HG03460 (cell line): Measurements from ENCODE around the gene KRT38.
"Not testable (repeated sequence)": the region's sequence is repeated elsewhere in the genome, so short reads cannot be mapped to it uniquely, and the experiment has no call there.

ENCODE experiments used
- ATAC-seq: cut with Tn5 transposase; IDR thresholded peaks from one replicate; pipeline ENCODE4 v1.9.1; 2021; ENCODE audit not compliant: unreplicated experiment

KRT38 gene

GRCh38 chr17:41396340-41396739 lies 44.4 kb downstream of the KRT38 start:
- ATAC-seq, result no peak

GRCh38 chr17:41395611-41396010 lies 45.2 kb downstream of the KRT38 start:
- no peak for ATAC-seq

GRCh38 chr17:41395044-41395443 lies 45.7 kb downstream of the KRT38 start:
- ATAC-seq, result not testable (repeated sequence)

DNA sequence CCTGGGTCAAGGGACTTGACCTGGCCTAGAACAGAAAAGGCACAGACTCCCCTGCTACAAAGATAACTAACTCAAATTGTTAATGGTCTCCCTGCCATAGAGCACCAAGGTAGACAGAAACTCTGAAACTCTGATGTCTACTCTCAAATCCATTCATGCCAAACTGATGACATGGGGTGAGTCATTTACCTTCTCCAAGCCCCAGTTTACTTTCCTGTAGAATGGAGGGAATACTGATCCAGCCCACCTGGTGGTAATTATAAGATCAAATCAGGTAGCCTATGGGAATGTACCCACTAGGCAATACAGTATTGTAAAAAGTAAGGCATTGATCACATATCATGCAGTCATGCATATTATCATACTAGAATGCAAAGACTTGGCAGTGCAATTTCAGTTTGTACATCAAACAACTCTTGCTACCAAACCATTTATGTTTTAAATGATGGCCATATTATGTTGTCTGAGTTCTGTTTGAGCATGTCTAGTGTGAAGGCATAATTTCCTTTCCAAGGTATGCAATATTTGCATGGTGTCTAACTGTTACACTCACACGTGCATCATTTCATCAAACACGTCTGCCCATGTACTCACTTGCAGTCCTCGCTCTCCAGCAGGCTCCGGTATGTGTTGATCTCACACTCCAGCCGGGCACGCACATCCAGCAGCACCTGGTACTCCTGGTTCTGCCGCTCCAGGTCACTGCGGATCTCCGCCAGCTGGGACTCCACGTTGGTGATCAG lies 46.4 kb downstream of the KRT38 start:
- no peak for ATAC-seq

DNA sequence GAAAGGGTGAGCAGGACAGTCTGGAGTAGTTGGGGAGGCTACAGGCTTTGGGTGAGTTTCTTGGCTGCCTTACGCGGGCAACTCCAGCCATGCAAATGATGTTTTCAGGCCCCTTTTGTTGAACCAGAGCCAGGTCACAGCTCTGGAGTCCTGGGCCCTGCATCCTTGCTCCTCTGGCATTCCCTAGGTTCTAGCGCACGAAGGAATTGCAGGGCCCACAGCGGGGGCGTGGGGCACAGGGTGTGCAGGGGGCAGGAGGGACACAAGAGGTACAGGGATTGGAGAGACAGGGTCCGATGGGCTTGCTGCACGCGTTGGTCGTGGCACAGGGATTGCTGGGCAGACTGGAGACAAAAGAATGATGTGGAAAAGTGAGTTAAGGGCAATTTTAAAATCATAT lies 47.0 kb downstream of the KRT38 start:
- no peak for ATAC-seq

- no peak for ATAC-seq
These were observed 47.5 kb downstream of the KRT38 start for GRCh38 chr17:41393294-41393693.

DNA sequence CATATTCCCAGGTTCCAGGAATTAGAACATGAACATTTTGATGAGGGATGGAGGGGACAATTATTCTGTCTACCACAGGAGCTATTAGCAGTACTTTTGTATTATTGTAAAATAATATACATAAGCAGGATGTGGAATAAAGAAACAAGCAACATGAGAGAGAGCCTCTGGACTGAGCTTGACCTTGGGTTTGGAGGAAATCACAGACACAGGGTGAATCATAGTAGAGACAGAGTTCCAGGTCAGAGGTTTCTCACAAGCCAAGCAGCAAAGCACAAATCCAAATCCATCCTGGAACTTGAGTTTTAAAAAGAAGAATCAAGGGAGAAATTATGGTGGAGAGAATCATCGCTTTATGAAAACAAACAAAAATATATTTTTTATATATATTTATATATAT lies 48.5 kb downstream of the KRT38 start:
- ATAC-seq, result no peak

GRCh38 chr17:41391535-41391934 lies 49.2 kb downstream of the KRT38 start:
- no peak for ATAC-seq

DNA sequence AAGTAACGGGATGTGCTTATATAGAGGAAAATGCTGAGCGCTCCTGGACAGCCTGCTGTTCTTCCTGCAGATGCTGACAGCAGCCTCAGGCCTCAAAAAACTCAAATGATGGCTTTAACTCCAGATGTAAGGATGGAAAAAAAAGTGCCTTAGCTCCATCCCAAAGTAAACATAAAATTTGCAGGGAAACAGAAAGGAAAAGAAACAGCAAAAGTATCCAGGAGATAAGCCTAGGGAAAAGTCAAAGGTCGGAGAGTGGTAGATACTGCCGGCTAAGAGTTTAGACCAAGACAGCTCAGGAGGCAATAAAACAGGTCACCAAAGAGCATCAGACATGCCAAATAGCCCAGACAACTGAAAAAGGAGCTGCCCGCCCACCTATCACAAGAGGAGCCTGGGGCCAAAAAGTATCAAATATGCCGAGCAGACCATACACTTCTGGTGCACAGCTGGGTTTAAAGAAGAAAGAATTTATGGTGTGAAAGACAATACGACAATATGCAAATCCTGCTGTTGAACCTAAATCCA lies 50.3 kb downstream of the KRT38 start:
- no peak for ATAC-seq

- ATAC-seq, result no peak
These were observed 53.1 kb downstream of the KRT38 start for GRCh38 chr17:41387670-41388069.

GRCh38 chr17:41386227-41386626 lies 54.6 kb downstream of the KRT38 start:
- no peak for ATAC-seq
